SU-DHL-6 (cell line): ENCODE data around the gene PRPF6.

Source experiments
- EZH2phosphoT487 ChIP-seq: fragments of 200-600 bp; sonication (generic), shearing (Covaris generic); conservative IDR thresholded peaks from 2 replicates; pipeline ENCODE4 v1.6.1; 2018; ENCODE audit warnings: mild to moderate bottlenecking, antibody characterized with exemption, low read length, moderate library complexity, mixed read lengths
- TF ChIP-seq, protein P1 (sequence below): fragments of 200-600 bp; sonication (generic); IDR thresholded peaks from one replicate; pipeline ENCODE4 v1.5.1; 2017; ENCODE audit warnings: antibody characterized with exemption, mild to moderate bottlenecking, low read length, moderate library complexity; ENCODE audit not compliant: insufficient read depth, poor library complexity, severe bottlenecking

GRCh38 chr20:63942250-63942951 lies 38.5 kb upstream of the PRPF6 start:
- TF ChIP-seq, protein P1, sequence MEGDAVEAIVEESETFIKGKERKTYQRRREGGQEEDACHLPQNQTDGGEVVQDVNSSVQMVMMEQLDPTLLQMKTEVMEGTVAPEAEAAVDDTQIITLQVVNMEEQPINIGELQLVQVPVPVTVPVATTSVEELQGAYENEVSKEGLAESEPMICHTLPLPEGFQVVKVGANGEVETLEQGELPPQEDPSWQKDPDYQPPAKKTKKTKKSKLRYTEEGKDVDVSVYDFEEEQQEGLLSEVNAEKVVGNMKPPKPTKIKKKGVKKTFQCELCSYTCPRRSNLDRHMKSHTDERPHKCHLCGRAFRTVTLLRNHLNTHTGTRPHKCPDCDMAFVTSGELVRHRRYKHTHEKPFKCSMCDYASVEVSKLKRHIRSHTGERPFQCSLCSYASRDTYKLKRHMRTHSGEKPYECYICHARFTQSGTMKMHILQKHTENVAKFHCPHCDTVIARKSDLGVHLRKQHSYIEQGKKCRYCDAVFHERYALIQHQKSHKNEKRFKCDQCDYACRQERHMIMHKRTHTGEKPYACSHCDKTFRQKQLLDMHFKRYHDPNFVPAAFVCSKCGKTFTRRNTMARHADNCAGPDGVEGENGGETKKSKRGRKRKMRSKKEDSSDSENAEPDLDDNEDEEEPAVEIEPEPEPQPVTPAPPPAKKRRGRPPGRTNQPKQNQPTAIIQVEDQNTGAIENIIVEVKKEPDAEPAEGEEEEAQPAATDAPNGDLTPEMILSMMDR, result no peak
- no peak for TF ChIP-seq EZH2phosphoT487
